HG02571 (cell line): ENCODE data around the gene SKIC8.

ENCODE experiments used
- ATAC-seq: cut with Tn5 transposase; IDR thresholded peaks from one replicate; pipeline ENCODE4 v1.9.1; 2021; ENCODE audit warnings: mild to moderate bottlenecking, moderate library complexity; ENCODE audit not compliant: unreplicated experiment

The SKIC8 gene

GRCh38 chr15:78322243-78322642, 22.8 kb upstream of the SKIC8 start:
- no peak for ATAC-seq

DNA sequence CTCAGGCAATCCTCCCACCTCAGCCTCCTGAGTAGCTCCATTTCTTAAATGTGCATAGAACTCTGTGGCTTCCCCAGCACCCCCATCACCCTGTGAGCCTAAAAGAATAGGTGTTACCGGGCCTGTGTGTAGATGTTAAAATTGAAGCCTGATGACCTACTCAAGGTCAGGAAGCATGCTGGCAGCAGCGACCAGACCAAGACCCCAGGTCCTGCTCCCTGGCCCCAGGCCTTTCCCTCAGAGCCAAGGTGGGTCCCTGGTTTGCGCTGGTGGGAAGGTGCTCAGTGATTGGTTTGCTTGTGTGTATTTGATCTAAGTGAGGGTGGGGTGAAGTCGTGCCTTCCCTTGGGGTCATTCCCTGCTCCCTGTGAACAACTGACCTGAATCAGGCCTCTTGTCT, 22.4 kb upstream of the SKIC8 start:
- ATAC-seq = no peak

GRCh38 chr15:78321041-78321570, 21.7 kb upstream of the SKIC8 start:
- no peak for ATAC-seq

- ATAC-seq = no peak
Measured at GRCh38 chr15:78320183-78320582, 20.8 kb upstream of the SKIC8 start.

- ATAC-seq = no peak
Measured at GRCh38 chr15:78319588-78319987, 20.2 kb upstream of the SKIC8 start.

DNA sequence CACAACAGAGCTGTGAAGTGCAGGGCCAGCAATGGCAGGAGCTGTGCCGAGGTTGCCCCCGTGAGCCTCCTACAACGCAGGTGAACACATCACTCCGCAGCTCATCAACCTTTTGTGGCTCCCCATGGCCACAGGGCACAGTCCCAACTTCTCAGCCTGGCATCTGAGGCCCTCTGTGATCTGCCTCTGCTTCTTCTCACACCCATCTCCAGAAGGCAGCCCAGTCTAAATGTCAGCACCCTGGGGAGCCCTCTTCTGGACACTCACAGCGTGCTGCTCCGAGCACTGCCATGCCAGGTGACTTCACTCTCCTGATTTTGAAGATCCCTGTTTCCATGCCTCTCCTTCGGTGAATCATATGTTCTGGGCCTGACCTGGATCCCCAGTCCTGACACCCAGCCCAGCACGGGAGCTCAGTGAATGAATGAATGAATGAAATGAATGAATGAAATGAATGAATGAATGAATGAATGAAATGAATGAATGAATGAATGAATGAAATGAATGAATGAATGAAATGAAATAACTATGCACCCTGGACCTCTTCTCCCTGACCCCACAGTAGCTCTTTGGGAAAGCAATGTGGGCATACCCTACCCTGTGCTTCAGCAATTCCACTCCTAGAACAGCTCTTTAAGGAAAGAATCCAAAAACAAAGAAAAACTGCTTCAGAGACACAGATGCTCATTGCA, 17.9 kb upstream of the SKIC8 start:
- no peak for ATAC-seq

- ATAC-seq = no peak
Measured at GRCh38 chr15:78316283-78317083, 17.1 kb upstream of the SKIC8 start.

DNA sequence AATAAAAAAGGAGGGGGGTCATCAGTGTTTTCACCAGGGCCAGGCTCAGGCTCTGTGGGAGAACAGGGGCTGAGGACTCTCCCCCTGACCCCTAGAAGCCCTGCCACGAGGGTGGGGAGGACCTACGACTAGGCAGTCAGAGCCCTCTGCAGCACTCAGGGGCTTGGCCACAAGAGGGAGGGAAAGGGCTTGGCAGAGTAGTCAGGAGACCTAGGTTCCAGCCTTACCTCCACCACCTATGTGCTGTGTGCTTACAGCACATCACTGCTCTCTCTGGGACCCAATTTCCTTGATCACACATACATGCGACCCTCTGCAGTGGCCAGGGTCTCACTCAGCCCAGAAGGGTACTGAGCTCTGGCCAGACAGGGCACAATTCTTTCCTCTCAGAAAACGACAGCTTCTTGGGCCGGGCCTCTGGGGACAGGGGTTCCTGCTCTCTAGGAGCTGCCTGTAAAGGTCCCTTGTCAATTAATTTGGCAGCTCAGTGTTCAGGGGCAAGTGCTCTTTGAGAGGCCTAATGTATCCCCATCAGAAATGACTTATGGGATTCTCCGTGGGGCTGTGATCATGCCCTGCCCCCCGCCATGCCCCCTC, 16.4 kb upstream of the SKIC8 start:
- no peak for ATAC-seq

- no peak for ATAC-seq
Measured at GRCh38 chr15:78314181-78314581, 14.8 kb upstream of the SKIC8 start.

DNA sequence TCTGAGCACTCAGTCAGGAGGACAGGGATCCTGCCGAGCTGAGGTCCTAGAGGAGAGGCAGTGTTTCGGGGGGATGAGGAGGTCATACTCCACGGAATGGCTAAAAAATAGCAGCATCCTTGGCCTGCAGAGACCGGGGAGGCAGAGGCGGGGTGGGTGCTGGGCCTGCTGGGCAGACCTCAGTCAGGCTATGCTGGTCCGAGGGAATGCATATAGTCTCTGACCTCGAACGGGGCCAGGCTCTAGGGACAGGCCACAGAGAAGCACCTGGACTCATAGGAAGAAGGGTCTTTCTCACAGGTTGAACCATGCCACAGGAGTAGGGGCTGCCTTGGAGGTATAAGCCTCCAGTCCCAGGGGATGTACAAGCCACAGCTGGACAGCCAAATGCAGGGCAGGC, 14.0 kb upstream of the SKIC8 start:
- ATAC-seq = no peak

DNA sequence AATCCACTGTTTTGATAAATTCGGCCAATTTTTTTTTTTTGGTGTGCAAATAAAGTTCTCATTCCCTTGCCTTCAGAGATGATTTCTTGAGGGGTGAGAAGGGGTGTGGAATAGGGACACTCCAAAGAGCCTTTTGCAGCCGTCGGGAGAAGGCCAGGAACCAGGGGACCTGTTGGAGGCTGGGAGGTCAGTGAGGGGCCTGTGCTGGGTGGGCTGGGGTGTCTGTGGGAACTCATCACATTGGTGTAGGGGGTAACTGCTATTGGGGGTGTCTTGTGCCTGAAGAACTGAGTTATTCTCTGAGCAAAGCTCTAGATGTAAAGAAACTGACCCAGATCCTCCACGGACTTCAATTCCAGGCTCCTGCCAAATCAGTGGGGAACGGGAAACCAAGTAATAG, 13.5 kb upstream of the SKIC8 start:
- ATAC-seq = no peak

DNA sequence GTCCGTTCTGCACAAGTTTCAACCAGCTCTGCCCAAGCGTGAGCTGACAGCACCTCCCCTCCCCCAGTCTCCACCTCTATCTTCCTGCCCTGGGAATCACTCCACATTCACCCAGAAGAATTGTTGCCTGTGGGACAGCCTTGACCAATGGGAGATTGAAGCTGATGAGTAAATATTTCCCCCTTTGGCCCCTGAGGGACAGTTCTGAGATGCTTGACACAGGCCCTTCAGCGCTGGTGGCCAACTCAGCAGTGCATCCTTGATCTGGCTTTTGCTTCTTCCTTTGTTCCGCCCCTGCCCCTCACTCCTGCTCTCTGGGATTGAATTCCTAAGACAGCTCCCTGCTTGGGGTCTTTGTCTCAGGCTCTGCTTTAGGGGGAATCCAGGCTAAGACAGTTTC, 13.1 kb upstream of the SKIC8 start:
- no peak for ATAC-seq

DNA sequence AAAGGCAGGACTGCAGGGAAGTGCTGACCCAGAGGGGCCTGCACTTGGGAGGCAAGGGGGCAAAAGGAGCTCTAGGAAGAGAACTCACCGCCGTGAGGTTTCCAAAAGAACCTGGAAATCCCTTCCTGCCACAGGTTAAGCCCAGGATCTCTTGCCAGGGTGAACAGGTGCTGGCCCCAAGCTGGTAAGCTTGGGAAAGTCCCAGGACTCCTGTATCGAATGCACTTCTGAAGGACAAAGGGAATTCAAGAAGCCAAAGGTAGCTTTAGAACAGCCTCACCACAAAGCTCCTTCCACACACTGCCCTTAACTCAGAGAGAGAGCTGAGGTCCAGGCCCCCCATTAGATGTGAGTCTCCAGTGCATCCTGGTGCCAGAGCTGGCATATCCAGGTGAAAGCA, 11.9 kb upstream of the SKIC8 start:
- ATAC-seq = no peak

DNA sequence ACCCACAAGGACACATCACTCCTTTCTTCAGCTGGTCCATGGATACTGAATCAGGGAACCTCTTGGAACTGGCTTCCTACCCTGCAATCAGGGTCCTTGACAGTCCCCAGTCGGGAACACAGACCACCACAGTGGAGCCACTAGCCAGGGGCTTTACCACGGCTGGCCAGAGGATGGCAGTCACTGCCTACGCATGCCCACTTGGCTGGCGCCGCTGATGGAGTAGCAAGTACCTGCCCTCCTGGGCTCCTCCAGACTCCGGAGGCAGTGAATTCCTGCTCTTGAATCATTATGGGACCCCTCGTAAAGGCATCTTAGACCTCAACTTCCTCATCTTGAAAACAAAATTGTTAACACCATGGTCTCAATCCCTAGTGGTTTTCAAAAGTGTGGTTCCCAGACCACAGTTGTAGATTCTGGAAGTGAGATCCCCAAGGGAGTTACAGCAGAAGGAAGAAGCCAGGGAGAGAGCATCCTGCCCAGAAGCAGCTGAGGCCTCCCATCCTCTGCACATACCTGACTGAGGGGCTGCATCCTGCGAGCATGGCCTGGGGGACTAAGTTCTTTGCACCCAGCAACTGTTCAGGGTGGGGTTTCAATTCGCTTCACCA, 9.1 kb upstream of the SKIC8 start:
- ATAC-seq = no peak

DNA sequence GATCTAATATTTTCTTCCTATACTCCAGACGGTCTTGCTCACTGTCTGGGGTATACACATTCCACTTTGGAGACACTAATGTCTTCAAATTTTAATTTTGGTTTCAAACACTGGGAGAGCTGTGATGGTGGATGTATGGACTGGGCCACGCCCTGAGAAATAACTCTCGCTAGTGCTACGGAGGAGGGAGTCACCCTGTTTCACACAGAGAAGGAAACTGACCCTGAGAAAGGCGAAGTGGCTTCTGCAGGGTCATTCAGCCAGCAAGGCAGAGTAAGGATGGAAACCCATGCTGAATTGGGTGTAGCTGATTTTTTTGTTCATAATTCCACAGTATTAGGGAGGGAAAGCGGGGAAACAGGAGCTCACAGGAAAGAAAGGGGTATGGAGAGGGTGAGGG, 8.6 kb upstream of the SKIC8 start:
- no peak for ATAC-seq

DNA sequence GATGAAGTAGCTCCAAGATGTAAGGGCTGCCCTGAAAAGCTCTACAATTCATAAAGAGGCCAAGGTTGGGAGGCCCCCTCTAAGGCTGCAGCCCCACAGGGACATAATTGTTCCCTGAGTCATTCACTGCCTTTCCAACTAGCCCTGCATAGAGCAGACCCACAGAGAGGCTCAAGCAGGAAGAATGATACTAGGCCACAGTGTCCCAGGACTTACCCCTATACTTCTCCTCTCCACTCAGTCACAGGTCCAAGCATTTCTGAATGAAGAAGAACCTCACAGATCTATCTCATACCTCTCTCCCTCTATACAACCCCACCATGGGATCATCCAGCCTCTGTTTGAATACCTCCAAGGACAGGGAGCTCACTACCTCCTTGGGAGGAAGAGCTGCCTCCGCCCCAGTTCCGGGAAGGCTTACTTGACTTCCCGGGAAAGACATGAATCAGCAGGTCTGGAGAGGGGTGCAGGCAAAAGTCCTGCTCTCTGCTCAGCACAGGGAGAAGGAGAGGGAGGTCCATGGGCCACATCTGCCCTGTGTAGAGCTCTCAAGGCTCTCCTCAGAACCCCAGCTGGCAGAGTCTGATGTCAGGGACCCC, 6.9 kb upstream of the SKIC8 start:
- ATAC-seq = no peak

GRCh38 chr15:78304216-78305066, 5.0 kb upstream of the SKIC8 start:
- ATAC-seq = no peak

DNA sequence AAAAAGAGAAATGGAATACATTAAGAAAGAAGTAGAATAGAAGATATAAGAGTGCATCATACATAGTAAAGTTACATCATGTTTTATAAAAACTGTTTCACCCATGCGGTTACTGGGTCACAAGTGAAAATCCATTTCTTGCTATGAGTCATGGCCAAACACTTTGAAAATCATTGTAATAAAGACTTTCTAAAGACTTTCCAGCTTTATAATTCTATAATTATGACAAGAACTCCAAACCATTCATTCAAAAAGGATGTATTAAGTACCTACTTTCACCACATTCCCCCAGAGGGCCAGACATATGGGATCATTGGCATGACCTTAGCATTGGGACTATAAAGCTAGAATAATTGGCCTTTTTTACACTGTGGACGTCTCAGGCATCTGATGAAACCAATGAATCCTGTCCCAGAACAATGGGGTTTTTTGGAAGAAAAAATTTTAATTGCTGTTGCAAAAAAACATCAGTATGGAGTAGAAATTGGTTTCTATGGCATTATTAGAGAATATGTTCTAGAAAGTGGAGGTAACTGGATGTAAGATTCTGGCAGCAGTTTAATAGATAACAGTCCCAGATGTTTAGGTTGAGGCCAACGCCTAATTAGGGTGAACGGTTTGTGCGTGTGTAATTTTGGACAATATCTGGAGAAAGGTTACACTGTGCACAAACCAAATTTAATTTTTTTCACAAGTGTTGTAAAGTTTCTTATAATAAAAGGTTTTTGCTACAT, 3.3 kb upstream of the SKIC8 start:
- no peak for ATAC-seq

DNA sequence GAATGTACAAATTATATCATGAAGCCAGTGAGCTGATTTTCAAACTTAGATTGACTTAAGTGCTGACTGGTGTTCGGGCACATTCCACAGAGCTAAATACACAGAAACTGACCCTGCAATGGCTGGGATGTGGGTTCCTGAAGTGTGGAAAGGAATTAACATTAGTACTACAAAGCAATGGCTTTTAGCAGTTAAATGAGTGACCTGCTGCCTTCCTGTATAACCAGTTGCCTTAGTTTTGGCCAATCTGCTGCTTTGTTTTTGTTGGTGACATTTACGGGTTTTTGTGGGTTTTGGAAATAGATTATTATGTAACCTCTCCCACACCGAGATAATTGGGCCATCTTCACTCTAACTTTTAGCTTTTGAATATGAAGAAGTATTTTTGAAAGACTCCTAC, 2.4 kb upstream of the SKIC8 start:
- no peak for ATAC-seq

- ATAC-seq = no peak
Measured at GRCh38 chr15:78301326-78301725, 1.9 kb upstream of the SKIC8 start.
